SK-N-SH treated with all-trans-retinoic acid at 6 μM for 48 hours (cell line): ENCODE results near the gene PBX1.
"Not testable (repeated sequence)": the region's sequence is repeated elsewhere in the genome, so short reads cannot be mapped to it uniquely, and the experiment has no call there.

ENCODE experiments used
- ATAC-seq: fragments of 200-7000 bp; cut with Tn5 transposase; 3 replicates; pipeline ENCODE4 v1.9.1; 2020; ENCODE audit warnings: mild to moderate bottlenecking, moderate library complexity
- ARNTL ChIP-seq: fragments of 450-650 bp; formaldehyde crosslinking; IDR thresholded peaks from 2 replicates; pipeline ENCODE4 v1.5.0; 2020; ENCODE audit warnings: low read depth, mild to moderate bottlenecking, moderate library complexity, borderline replicate concordance
- BACH2 ChIP-seq: fragments of 250-450 bp; sonication (Bioruptor Pico); IDR thresholded peaks from 2 replicates; pipeline ENCODE4 v1.9.0; 2021; ENCODE audit warnings: mild to moderate bottlenecking, borderline replicate concordance
- CREB5 ChIP-seq: fragments of 250-450 bp; sonication (Bioruptor Pico); IDR thresholded peaks from 2 replicates; pipeline ENCODE4 v1.5.1; 2020; ENCODE audit warnings: low read depth, mild to moderate bottlenecking, moderate library complexity
- CSDC2 ChIP-seq: fragments of 250-450 bp; sonication (Bioruptor Pico); IDR thresholded peaks from 2 replicates; pipeline ENCODE4 v1.5.0; 2020; ENCODE audit warnings: mild to moderate bottlenecking, moderate library complexity
- CSRNP3 ChIP-seq: fragments of 250-450 bp; sonication (Bioruptor Pico); IDR thresholded peaks from 2 replicates; pipeline ENCODE4 v1.5.1; 2021; ENCODE audit warnings: mild to moderate bottlenecking, moderate library complexity
- GLIS3 ChIP-seq: fragments of 250-450 bp; sonication (Bioruptor Pico); IDR thresholded peaks from 2 replicates; pipeline ENCODE4 v1.5.0; 2020; ENCODE audit warnings: mild to moderate bottlenecking, moderate library complexity
- ISL1 ChIP-seq: fragments of 250-450 bp; sonication (Bioruptor Pico); IDR thresholded peaks from 2 replicates; pipeline ENCODE4 v2.1.2; 2022; ENCODE audit warnings: mild to moderate bottlenecking, moderate library complexity
- OSR1 ChIP-seq: fragments of 250-450 bp; sonication (Bioruptor Pico); IDR thresholded peaks from 2 replicates; pipeline ENCODE4 v1.8.0; 2022; ENCODE audit warnings: moderate library complexity, mild to moderate bottlenecking, inconsistent platforms
- PATZ1 ChIP-seq: fragments of 250-450 bp; sonication (Bioruptor Pico); IDR thresholded peaks from 2 replicates; pipeline ENCODE4 v1.8.0; 2020; ENCODE audit warnings: mild to moderate bottlenecking, moderate library complexity, borderline replicate concordance
- PPARA ChIP-seq: fragments of 250-450 bp; sonication (Bioruptor Pico); IDR thresholded peaks from 2 replicates; pipeline ENCODE4 v1.5.0; 2020; ENCODE audit warnings: mild to moderate bottlenecking, borderline replicate concordance
- RARB ChIP-seq: fragments of 250-450 bp; sonication (Bioruptor Pico); IDR thresholded peaks from 2 replicates; pipeline ENCODE4 v1.8.0; 2021; ENCODE audit warnings: mild to moderate bottlenecking, moderate library complexity
- SNAI2 ChIP-seq: fragments of 250-450 bp; sonication (Bioruptor Pico); IDR thresholded peaks from 2 replicates; pipeline ENCODE4 v1.5.0; 2020; ENCODE audit warnings: mild to moderate bottlenecking, moderate library complexity
- TCF4 ChIP-seq: fragments of 250-450 bp; sonication (Bioruptor Pico); IDR thresholded peaks from 2 replicates; pipeline ENCODE4 v1.8.0; 2021; ENCODE audit warnings: mild to moderate bottlenecking, moderate library complexity, borderline replicate concordance
- TOX ChIP-seq: fragments of 250-450 bp; sonication (Bioruptor Pico); IDR thresholded peaks from 2 replicates; pipeline ENCODE4 v1.8.0; 2021; ENCODE audit warnings: mild to moderate bottlenecking, moderate library complexity, borderline replicate concordance
- TSHZ2 ChIP-seq: fragments of 250-450 bp; sonication (Bioruptor Pico); IDR thresholded peaks from 2 replicates; pipeline ENCODE4 v1.5.0; 2020; ENCODE audit warnings: mild to moderate bottlenecking, moderate library complexity
- ZC3H10 ChIP-seq: fragments of 250-450 bp; sonication (Bioruptor Pico); IDR thresholded peaks from 2 replicates; pipeline ENCODE4 v1.5.1; 2021; ENCODE audit warnings: mild to moderate bottlenecking, moderate library complexity
- ZFP3 ChIP-seq: fragments of 250-450 bp; sonication (Bioruptor Pico); IDR thresholded peaks from 2 replicates; pipeline ENCODE4 v1.5.0; 2020; ENCODE audit warnings: mild to moderate bottlenecking, moderate library complexity
- ZFP30 ChIP-seq: fragments of 450-650 bp; formaldehyde crosslinking; IDR thresholded peaks from 2 replicates; pipeline ENCODE4 v1.5.0; 2022; ENCODE audit warnings: mild to moderate bottlenecking, moderate library complexity
- ZNF565 ChIP-seq: fragments of 450-650 bp; formaldehyde crosslinking; conservative IDR thresholded peaks from 2 replicates; pipeline ENCODE4 v1.5.0; 2020; ENCODE audit warnings: low read depth, mild to moderate bottlenecking, moderate library complexity
- ZNF8 ChIP-seq: fragments of 450-650 bp; formaldehyde crosslinking; IDR thresholded peaks from 2 replicates; pipeline ENCODE4 v1.5.0; 2020; ENCODE audit warnings: mild to moderate bottlenecking, moderate library complexity

PBX1 gene

GRCh38 chr1:164602480-164603093 lies 43.6 kb downstream of the PBX1 start:
- TF ChIP-seq ARNTL (CRISPR knock-in tag): no peak
- TF ChIP-seq BACH2 (CRISPR knock-in tag): no peak
- TF ChIP-seq ZC3H10: no peak
- TF ChIP-seq ISL1 (CRISPR knock-in tag): no peak
- TF ChIP-seq TOX (CRISPR knock-in tag): no peak
- no peak for TF ChIP-seq CSRNP3
- no peak for TF ChIP-seq ZFP3 (CRISPR knock-in tag)
- TF ChIP-seq CREB5 (CRISPR knock-in tag): no peak
- TF ChIP-seq CSDC2: no peak
- TF ChIP-seq OSR1 (CRISPR knock-in tag): no peak
- TF ChIP-seq ZFP30 (CRISPR knock-in tag): no peak
- TF ChIP-seq PATZ1 (CRISPR knock-in tag): no peak
- TF ChIP-seq ZNF565 (CRISPR knock-in tag): no peak
- no peak for TF ChIP-seq SNAI2 (CRISPR knock-in tag)
- no peak for TF ChIP-seq TCF4 (CRISPR knock-in tag)
- no peak for TF ChIP-seq RARB
- no peak for TF ChIP-seq PPARA
- ATAC-seq: peak; percentile 68

GRCh38 chr1:164603805-164604204 lies 44.8 kb downstream of the PBX1 start:
- ATAC-seq: not testable (repeated sequence)

- ATAC-seq: peak; percentile 32
- TF ChIP-seq TOX (CRISPR knock-in tag): 0 out of 2 replicates have a peak, but pooled peaks have one; percentile 19
- no peak for TF ChIP-seq TSHZ2 (CRISPR knock-in tag)
Measured at GRCh38 chr1:164604541-164604940, 45.6 kb downstream of the PBX1 start.

- no peak for ATAC-seq
- TF ChIP-seq ARNTL (CRISPR knock-in tag): no peak
- no peak for TF ChIP-seq TOX (CRISPR knock-in tag)
- TF ChIP-seq CREB5 (CRISPR knock-in tag): no peak
- no peak for TF ChIP-seq SNAI2 (CRISPR knock-in tag)
- TF ChIP-seq PATZ1 (CRISPR knock-in tag): no peak
- TF ChIP-seq GLIS3: no peak
- no peak for TF ChIP-seq ZNF8 (CRISPR knock-in tag)
- TF ChIP-seq ZC3H10: no peak
- TF ChIP-seq PPARA: no peak
- no peak for TF ChIP-seq CSDC2
- no peak for TF ChIP-seq ZFP3 (CRISPR knock-in tag)
- no peak for TF ChIP-seq CSRNP3
- TF ChIP-seq OSR1 (CRISPR knock-in tag): no peak
- no peak for TF ChIP-seq ZFP30 (CRISPR knock-in tag)
- no peak for TF ChIP-seq RARB
Measured at GRCh38 chr1:164605254-164606091, 46.5 kb downstream of the PBX1 start.
